Liver (tissue), 9 donors: ENCODE data around the gene C2orf80. TPM values are rescaled to one million over a fixed set of nuclear protein-coding genes. Genes with fewer than 3 reads are reported as not detected.

Experiments used
- DNase-seq: peaks from one replicate; pipeline ENCODE4 v3.0.0-alpha.2; 2017; ENCODE audit warnings: low spot score
- H3K27ac ChIP-seq, 2 donors: one replicate each; pipeline ENCODE4 v1.7.0; 2013; ENCODE audit warnings: inconsistent platforms in 2 of 2, low read length in 2 of 2, control low read depth in 1 of 2, low read depth in 1 of 2, mild to moderate bottlenecking in 1 of 2
- H3K27me3 ChIP-seq, 4 donors: one replicate each; pipeline versions ENCODE4 v1.6.1 to v1.7.0; 2013; ENCODE audit warnings: low read length in 3 of 4, inconsistent platforms in 1 of 4, mild to moderate bottlenecking in 1 of 4, moderate library complexity in 1 of 4; ENCODE audit not compliant: control insufficient read depth in 4 of 4, insufficient read depth in 4 of 4
- H3K36me3 ChIP-seq, 4 donors: one replicate each; pipeline versions ENCODE4 v1.6.1 to v1.7.0; 2013; ENCODE audit warnings: low read length in 3 of 4, mild to moderate bottlenecking in 3 of 4, low read depth in 1 of 4, moderate library complexity in 1 of 4; ENCODE audit not compliant: control insufficient read depth in 4 of 4, insufficient read depth in 3 of 4
- H3K4me1 ChIP-seq, 4 donors: one replicate each; pipeline versions ENCODE4 v1.6.1 to v1.7.0; 2013; ENCODE audit warnings: low read length in 3 of 4, mild to moderate bottlenecking in 3 of 4, moderate library complexity in 1 of 4; ENCODE audit not compliant: control insufficient read depth in 4 of 4, insufficient read depth in 4 of 4
- H3K4me3 ChIP-seq, 3 donors: one replicate each; pipeline versions ENCODE4 v1.6.1 to v1.7.0; 2013; ENCODE audit warnings: low read length in 3 of 3, control low read depth in 1 of 3, low read depth in 1 of 3, mild to moderate bottlenecking in 1 of 3
- H3K9ac ChIP-seq, 2 donors: one replicate each; pipeline ENCODE4 v1.7.0; 2013; ENCODE audit warnings: low read length in 2 of 2, mild to moderate bottlenecking in 2 of 2, moderate library complexity in 2 of 2, control low read depth in 1 of 2, low read depth in 1 of 2
- H3K9me3 ChIP-seq, 4 donors: one replicate each; pipeline versions ENCODE4 v1.6.1 to v1.7.0; 2013; ENCODE audit warnings: low read length in 3 of 4; ENCODE audit not compliant: control insufficient read depth in 4 of 4
- CTCF ChIP-seq: fragments of 150-350 bp; IDR thresholded peaks from 2 replicates; pipeline ENCODE4 v1.5.1; 2017; ENCODE audit warnings: improper control_type of control experiment, low read depth, low read length; ENCODE audit not compliant: missing input control
- EGR1 ChIP-seq, 2 donors: IDR thresholded peaks; 2 replicates each; pipeline ENCODE4 v1.6.1; 2016 to 2018; ENCODE audit warnings: antibody characterized with exemption in 2 of 2, low read depth in 2 of 2
- FOXA1 ChIP-seq: IDR thresholded peaks from 2 replicates; pipeline ENCODE4 v1.6.1; 2016; ENCODE audit warnings: antibody characterized with exemption
- FOXA2 ChIP-seq: IDR thresholded peaks from 2 replicates; pipeline ENCODE4 v1.6.1; 2016; ENCODE audit warnings: antibody characterized with exemption
- GABPA ChIP-seq, 2 donors: IDR thresholded peaks in 1 of 2; conservative IDR thresholded peaks in 1 of 2; 2 replicates each; pipeline ENCODE4 v1.6.1; 2016; ENCODE audit warnings: antibody characterized with exemption in 2 of 2, mild to moderate bottlenecking in 1 of 2, moderate library complexity in 1 of 2
- HNF4A ChIP-seq, 2 donors: conservative IDR thresholded peaks; 2 replicates each; pipeline ENCODE4 v1.6.1; 2016; ENCODE audit warnings: antibody characterized with exemption in 2 of 2, mild to moderate bottlenecking in 2 of 2
- HNF4G ChIP-seq: IDR thresholded peaks from 2 replicates; pipeline ENCODE4 v1.6.1; 2016; ENCODE audit warnings: antibody characterized with exemption
- JUND ChIP-seq, 2 donors: IDR thresholded peaks; 2 replicates each; pipeline ENCODE4 v1.6.1; 2016; ENCODE audit warnings: antibody characterized with exemption in 2 of 2
- NR2F2 ChIP-seq: IDR thresholded peaks from 2 replicates; pipeline ENCODE4 v1.6.1; 2016; ENCODE audit warnings: antibody characterized with exemption
- SP1 ChIP-seq: IDR thresholded peaks from 2 replicates; pipeline ENCODE4 v1.6.1; 2018; ENCODE audit warnings: antibody characterized with exemption, mild to moderate bottlenecking
- YY1 ChIP-seq: IDR thresholded peaks from 2 replicates; pipeline ENCODE4 v1.6.1; 2016; ENCODE audit warnings: antibody characterized with exemption, mild to moderate bottlenecking
- ZBTB33 ChIP-seq: IDR thresholded peaks from 2 replicates; pipeline ENCODE4 v1.6.1; 2016; ENCODE audit warnings: antibody characterized with exemption
- WGBS: extraction: QIAGEN DNeasy Blood & Tissue Kit; methylation state at CpG from one replicate; pipeline ENCODE4 v1.1.7; 2013; 5-methylcytosine and 5-hydroxymethylcytosine counted together
- polyA plus RNA-seq, 2 donors: library from polyadenylated mRNA; stranded (reverse) in 1 of 2; unstranded in 1 of 2; fragments of 200-250 nt in 1 of 2; fragments of >200 nt in 1 of 2; fragmentation: Nextera tagmentation in 1 of 2; extraction: Ambion mirVana in 1 of 2; gene quantifications; one replicate each; pipeline versions ENCODE4 v1.2.1 to v1.2.3, GENCODE V29; 2013 to 2015
- total RNA-seq, 2 donors: library from RNA; depleted of rRNA; stranded (reverse); fragments of >200 nt; gene quantifications; one replicate each; pipeline ENCODE4 v1.2.3, GENCODE V29; 2014
- TF ChIP-seq, protein P1 (sequence below): IDR thresholded peaks from 2 replicates; pipeline ENCODE4 v1.6.1; 2016; ENCODE audit warnings: antibody characterized with exemption, mild to moderate bottlenecking
- TF ChIP-seq, protein P2 (sequence below): IDR thresholded peaks from 2 replicates; pipeline ENCODE4 v1.6.1; 2016; ENCODE audit warnings: antibody characterized with exemption
- TF ChIP-seq, protein P3 (sequence below): IDR thresholded peaks from 2 replicates; pipeline ENCODE4 v1.6.1; 2016; ENCODE audit warnings: antibody characterized with exemption
- donor health status: healthy.
- donor health status: healthy.
- donor health status: healthy.
- donor health status: healthy.
- donor health status: healthy.

The C2orf80 gene
- total and polyA plus RNA-seq, 4 donors, result not detected

- Histone ChIP-seq H3K4me1 (peaks cover 0 to 3% (median 0%) of the 10 kb centered on the region in 4 donors), H3K9ac (no peak overlapping the region), H3K9me3 (peaks cover 0 to 3% (median 1%) of the 10 kb centered on the region in 4 donors), H3K36me3 (no peaks in the 10 kb centered on the region), H3K27ac (no peak overlapping the region), H3K4me3 (no peak overlapping the region), H3K27me3 (peaks cover 0 to 8% (median 0%) of the 10 kb centered on the region in 4 donors)
- WGBS, result 85% methylated on average over 2 of the region's 2 CpGs
- DNase-seq, result no peak
- TF ChIP-seq NR2F2 (no peak), CTCF (peak; percentile 14), JUND (IDR thresholded peaks at IDR 0.05) (no peak)
Observed at GRCh38 chr2:208148803-208149202, 41.0 kb downstream of the C2orf80 start.

GRCh38 chr2:208147759-208148158 is 42.1 kb downstream of the C2orf80 start:
- no peaks in the 10 kb centered on the region for H3K36me3 ChIP-seq
- no peak overlapping the region for H3K9ac ChIP-seq
- H3K27ac ChIP-seq, result no peak overlapping the region
- peaks cover 0 to 8% (median 0%) of the 10 kb centered on the region in 4 donors for H3K27me3 ChIP-seq
- peaks cover 0 to 3% (median 1%) of the 10 kb centered on the region in 4 donors for H3K9me3 ChIP-seq
- no peak for DNase-seq
- H3K4me3 ChIP-seq, result no peak overlapping the region
- WGBS, result 92% methylated on average over 3 of the region's 3 CpGs
- peaks cover 0 to 3% (median 0%) of the 10 kb centered on the region in 4 donors for H3K4me1 ChIP-seq
- no peak for TF ChIP-seq NR2F2

- DNase-seq, result no peak
- Histone ChIP-seq H3K9me3 (peaks cover 0 to 3% (median 1%) of the 10 kb centered on the region in 4 donors), H3K27me3 (peaks cover 0 to 8% (median 0%) of the 10 kb centered on the region in 4 donors), H3K4me3 (no peak overlapping the region), H3K9ac (no peak overlapping the region), H3K27ac (no peak overlapping the region), H3K36me3 (no peaks in the 10 kb centered on the region), H3K4me1 (no peaks in the 10 kb centered on the region)
- TF ChIP-seq NR2F2 (no peak), SP1 (no peak), EGR1 (IDR thresholded peaks at IDR 0.05; ENCODE audit: low read depth in 2 of 2) (no peak), JUND (IDR thresholded peaks at IDR 0.05) (no peak)
Observed at GRCh38 chr2:208147008-208147407, 42.8 kb downstream of the C2orf80 start.

DNA sequence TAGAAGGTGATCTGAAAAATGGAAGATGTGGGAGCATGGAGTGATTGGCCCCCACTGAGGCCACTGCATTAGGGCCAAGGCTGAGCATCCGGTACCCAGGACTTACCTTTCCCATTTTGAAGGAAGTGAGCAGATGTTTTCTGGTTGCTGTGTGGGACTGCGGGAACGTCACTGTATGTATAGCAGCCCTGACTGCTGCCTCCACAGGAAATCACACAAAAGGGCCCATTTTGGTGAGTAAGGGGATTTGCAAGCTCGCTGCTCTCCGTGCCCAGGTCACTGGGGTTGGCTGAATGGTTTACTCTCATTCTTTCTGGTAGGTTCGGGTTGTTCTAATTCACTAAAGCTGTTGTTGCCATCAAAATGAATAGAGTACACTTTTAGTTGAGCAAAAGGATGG is 43.8 kb downstream of the C2orf80 start, which contains the start of gene CRYGB:
Gene CRYGB, minus strand, starts transcription at position 153 of the 400 bp plus-strand sequence. Its CDS starts 38 bp downstream, at position 115.
- Histone ChIP-seq H3K9ac (no peak within 1 kb of the TSS), H3K36me3 (no peaks in the 10 kb centered on the region), H3K27ac (no peak within 1 kb of the TSS), H3K9me3 (no peaks in the 10 kb centered on the region), H3K4me3 (no peak within 1 kb of the TSS), H3K27me3 (peaks cover 0 to 8% (median 0%) of the 10 kb centered on the region in 4 donors), H3K4me1 (no peaks in the 10 kb centered on the region)
- WGBS, result 85% methylated on average over 6 of the region's 6 CpGs
- no peak for DNase-seq
- TF ChIP-seq EGR1 (IDR thresholded peaks at IDR 0.05; ENCODE audit: low read depth in 2 of 2), result no peak
- TF ChIP-seq FOXA1, result no peak
- no peak for TF ChIP-seq ZBTB33
- TF ChIP-seq SP1, result no peak
- TF ChIP-seq GABPA (IDR thresholded peaks at IDR 0.05 in 1 of 2, conservative IDR thresholded peaks at IDR 0.05 in 1 of 2), result no peak
- TF ChIP-seq, protein P1, sequence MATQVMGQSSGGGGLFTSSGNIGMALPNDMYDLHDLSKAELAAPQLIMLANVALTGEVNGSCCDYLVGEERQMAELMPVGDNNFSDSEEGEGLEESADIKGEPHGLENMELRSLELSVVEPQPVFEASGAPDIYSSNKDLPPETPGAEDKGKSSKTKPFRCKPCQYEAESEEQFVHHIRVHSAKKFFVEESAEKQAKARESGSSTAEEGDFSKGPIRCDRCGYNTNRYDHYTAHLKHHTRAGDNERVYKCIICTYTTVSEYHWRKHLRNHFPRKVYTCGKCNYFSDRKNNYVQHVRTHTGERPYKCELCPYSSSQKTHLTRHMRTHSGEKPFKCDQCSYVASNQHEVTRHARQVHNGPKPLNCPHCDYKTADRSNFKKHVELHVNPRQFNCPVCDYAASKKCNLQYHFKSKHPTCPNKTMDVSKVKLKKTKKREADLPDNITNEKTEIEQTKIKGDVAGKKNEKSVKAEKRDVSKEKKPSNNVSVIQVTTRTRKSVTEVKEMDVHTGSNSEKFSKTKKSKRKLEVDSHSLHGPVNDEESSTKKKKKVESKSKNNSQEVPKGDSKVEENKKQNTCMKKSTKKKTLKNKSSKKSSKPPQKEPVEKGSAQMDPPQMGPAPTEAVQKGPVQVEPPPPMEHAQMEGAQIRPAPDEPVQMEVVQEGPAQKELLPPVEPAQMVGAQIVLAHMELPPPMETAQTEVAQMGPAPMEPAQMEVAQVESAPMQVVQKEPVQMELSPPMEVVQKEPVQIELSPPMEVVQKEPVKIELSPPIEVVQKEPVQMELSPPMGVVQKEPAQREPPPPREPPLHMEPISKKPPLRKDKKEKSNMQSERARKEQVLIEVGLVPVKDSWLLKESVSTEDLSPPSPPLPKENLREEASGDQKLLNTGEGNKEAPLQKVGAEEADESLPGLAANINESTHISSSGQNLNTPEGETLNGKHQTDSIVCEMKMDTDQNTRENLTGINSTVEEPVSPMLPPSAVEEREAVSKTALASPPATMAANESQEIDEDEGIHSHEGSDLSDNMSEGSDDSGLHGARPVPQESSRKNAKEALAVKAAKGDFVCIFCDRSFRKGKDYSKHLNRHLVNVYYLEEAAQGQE, result no peak
- TF ChIP-seq FOXA2, result no peak
- no peak for TF ChIP-seq HNF4G
- no peak for TF ChIP-seq YY1
- TF ChIP-seq, protein P2, sequence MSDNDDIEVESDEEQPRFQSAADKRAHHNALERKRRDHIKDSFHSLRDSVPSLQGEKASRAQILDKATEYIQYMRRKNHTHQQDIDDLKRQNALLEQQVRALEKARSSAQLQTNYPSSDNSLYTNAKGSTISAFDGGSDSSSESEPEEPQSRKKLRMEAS, result no peak
- TF ChIP-seq, protein P3, sequence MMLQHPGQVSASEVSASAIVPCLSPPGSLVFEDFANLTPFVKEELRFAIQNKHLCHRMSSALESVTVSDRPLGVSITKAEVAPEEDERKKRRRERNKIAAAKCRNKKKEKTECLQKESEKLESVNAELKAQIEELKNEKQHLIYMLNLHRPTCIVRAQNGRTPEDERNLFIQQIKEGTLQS, result no peak
- no peak for TF ChIP-seq JUND (IDR thresholded peaks at IDR 0.05)
- TF ChIP-seq NR2F2, result no peak
- TF ChIP-seq HNF4A (conservative IDR thresholded peaks at IDR 0.05), result no peak
